ENCODE data around the gene CERCAM.
"Not testable (repeated sequence)": the region's sequence is repeated elsewhere in the genome, so short reads cannot be mapped to it uniquely, and the experiment has no call there.

CERCAM gene

DNA sequence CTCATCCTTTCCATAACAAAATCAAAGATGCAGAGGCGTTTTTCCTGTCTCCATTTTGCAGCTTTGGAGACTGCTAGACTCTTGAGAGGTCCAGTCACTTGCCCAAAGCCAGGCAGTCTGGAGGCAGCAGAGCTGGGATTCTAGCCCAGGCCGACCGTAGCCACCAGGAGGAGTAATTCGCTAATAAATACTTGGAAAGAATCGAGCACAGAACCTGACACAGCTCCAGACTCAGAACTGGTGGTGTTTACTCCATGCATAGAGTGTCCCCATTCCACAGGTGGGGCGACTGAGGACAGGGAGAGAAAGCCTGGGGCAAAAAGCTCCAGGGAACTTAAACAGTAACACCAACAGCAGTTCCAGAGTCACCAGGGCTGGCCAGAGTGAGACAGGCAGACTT, 10.7 kb upstream of the CERCAM start:
- DNase-seq (ENCODE audit: low spot score) = no peak
- TF ChIP-seq, protein P1, sequence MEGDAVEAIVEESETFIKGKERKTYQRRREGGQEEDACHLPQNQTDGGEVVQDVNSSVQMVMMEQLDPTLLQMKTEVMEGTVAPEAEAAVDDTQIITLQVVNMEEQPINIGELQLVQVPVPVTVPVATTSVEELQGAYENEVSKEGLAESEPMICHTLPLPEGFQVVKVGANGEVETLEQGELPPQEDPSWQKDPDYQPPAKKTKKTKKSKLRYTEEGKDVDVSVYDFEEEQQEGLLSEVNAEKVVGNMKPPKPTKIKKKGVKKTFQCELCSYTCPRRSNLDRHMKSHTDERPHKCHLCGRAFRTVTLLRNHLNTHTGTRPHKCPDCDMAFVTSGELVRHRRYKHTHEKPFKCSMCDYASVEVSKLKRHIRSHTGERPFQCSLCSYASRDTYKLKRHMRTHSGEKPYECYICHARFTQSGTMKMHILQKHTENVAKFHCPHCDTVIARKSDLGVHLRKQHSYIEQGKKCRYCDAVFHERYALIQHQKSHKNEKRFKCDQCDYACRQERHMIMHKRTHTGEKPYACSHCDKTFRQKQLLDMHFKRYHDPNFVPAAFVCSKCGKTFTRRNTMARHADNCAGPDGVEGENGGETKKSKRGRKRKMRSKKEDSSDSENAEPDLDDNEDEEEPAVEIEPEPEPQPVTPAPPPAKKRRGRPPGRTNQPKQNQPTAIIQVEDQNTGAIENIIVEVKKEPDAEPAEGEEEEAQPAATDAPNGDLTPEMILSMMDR (IDR thresholded peaks at IDR 0.05; ENCODE audit: borderline replicate concordance, control extremely low read depth, extremely low read depth, insufficient read depth, missing control alignments) = no peak
- in situ Hi-C loops (cut with MboI; ENCODE audit: low sequenced_read_pairs, unreplicated experiment) = no loop called here

DNA sequence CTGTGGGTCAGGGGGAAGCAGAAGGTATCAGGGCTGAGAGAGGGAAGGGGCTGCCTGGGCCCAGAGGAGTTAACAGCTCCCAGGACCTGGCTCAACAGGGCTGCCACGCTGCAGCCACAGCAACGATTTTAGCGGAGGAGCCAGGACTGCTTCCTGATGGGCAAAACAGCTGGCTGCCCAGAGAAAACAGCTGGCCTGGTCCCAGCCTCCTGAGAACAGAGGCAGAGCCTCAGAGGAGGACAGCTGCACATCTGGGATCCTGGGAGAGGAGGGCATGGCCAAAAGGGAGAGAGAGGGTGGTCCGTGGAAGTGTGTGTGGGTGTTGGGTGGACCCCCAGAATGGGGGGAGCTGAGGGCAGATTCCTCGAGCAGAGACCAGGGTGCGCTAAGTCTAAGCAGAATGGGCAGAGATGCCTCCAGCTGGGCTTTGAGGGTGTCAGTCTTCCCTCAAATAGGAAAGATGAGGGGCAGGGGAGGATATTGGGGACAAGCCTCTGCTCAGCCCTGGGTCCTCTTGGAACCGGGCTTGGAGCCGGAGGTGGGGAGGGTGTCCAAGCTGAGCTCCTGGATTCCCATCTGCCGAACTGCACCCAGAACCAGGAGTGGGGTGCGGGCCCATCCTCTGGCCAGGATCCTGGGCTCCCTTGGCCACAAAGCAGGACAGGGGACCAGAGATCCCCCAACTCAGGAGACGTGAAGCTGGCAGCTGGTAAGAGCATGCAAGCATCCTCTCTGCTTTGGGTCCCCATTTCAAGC, 9.1 kb upstream of the CERCAM start:
- DNase-seq (ENCODE audit: low spot score) = no peak
- in situ Hi-C loops (cut with MboI; ENCODE audit: low sequenced_read_pairs, unreplicated experiment) = no loop called here
- TF ChIP-seq, protein P1 (IDR thresholded peaks at IDR 0.05; ENCODE audit: borderline replicate concordance, control extremely low read depth, extremely low read depth, insufficient read depth, missing control alignments) = no peak

DNA sequence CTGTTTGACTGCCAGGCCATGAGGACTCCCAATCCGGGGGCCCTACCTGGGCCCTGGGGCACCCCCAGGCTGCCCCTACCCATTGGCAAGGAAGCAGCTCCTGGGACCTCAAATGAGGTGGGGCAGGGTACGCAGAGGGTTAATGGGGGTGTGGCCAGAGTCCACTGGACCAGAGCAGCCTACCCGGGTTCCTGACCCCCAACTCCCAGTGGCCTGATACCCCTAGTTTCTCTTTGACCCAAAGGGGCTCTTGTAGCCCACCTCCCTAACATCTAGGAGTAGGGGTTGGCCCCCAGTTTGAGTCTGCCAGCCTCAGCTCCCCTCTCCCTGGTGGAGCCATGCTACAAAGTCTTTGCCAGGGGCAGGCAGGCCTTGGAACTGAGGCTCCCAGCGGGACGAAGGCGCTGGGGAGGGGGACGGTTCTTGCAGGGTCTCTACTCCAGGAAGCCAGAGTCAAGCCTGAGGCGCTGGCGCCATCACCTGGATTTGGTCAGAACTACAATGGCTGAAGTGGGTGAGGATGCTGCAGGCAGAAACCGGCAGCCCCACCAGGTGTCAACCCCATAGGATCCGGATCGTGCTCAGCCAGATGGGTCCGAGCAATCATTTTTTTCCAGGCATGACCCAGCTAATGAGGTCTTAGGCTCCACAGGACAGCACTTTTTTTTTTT, 8.4 kb upstream of the CERCAM start:
- DNase-seq (ENCODE audit: low spot score) = peak; percentile 63
- TF ChIP-seq, protein P1 (IDR thresholded peaks at IDR 0.05; ENCODE audit: borderline replicate concordance, control extremely low read depth, extremely low read depth, insufficient read depth, missing control alignments) = peak; percentile 33
- in situ Hi-C loops (cut with MboI; ENCODE audit: low sequenced_read_pairs, unreplicated experiment) = no loop called here

DNA sequence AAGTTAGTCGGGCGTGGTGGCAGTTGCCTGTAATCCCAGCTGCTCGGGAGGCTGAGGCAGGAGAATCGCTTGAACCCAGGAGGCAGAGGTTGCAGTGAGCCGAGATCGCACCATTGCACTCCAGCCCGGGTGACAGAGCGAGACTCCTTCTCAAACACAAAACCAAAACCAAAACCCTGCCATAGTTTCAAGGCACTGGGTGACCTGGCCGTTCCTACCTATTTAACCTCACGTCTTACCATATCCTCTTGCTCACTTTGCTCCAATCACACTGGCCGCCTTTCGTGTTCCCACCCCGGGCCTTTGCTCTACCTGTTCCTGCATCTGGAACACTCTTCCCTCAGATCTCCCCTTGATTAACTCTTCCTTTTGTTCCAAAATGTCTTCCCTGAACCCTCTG, 6.9 kb upstream of the CERCAM start:
- in situ Hi-C loops (cut with MboI; ENCODE audit: low sequenced_read_pairs, unreplicated experiment); DNase-seq (ENCODE audit: low spot score): not testable (repeated sequence)

DNA sequence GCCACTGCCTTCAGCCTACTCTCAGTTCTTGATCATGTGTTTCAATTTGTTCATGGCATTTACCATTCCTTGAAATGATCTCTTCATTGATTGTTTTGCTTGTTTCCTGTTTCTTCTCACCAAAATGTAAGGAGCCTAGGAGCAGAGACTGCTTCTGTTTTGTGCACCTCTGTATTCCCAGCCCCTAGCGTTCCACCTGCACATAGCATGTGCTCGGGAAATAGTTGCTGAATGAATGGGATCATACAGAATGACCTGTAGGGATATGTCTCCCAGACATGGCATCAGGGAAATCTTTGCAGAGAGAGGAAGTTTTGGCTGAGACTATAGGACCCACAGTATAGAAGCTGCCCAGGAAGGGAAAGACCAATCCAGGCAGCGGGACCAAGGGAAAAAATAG, 6.2 kb upstream of the CERCAM start:
- in situ Hi-C loops (cut with MboI; ENCODE audit: low sequenced_read_pairs, unreplicated experiment) = no loop called here
- TF ChIP-seq, protein P1 (IDR thresholded peaks at IDR 0.05; ENCODE audit: borderline replicate concordance, control extremely low read depth, extremely low read depth, insufficient read depth, missing control alignments) = no peak
- no peak for DNase-seq (ENCODE audit: low spot score)

DNA sequence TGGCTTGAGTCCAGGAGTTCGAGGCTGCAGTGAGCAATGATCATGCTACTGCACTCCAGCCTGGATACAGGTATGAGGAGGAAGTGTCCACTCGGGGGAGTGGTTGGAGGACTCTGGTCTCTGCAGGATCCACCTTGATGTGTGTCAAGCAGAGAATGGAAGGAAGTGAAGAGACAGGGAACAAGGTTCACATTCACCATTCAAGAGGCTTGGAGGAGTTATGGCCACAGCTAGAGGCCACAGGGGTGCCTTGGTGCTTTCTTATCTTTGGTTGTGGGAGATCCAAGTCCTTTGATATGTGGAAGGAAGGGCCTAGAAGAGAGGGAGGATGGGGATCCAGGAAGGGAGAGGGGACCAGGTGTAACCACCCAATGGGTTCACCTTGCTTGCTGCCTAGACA, 5.4 kb upstream of the CERCAM start:
- in situ Hi-C loops (cut with MboI; ENCODE audit: low sequenced_read_pairs, unreplicated experiment) = no loop called here
- DNase-seq (ENCODE audit: low spot score) = no peak
- TF ChIP-seq, protein P1 (IDR thresholded peaks at IDR 0.05; ENCODE audit: borderline replicate concordance, control extremely low read depth, extremely low read depth, insufficient read depth, missing control alignments) = no peak

DNA sequence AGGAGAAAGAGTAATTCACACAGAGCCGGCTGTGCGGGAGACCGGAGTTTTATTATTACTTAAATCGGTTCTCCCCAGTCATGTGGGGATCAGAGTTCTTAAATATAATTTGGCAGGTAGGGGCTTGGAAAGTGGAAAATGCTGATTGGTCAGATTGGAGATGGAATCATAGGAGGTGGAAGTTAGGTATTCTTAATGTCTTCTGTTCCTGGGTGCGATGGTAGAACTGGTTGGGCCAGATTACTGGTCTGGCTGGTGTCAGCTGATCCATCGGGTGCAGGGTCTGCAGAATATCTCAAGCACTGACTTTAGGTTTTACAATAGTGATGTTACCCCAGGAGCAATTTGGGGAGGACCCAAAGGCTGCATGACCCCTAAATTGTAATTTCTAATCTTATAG, 4.6 kb upstream of the CERCAM start:
- no peak for DNase-seq (ENCODE audit: low spot score)
- TF ChIP-seq, protein P1 (IDR thresholded peaks at IDR 0.05; ENCODE audit: borderline replicate concordance, control extremely low read depth, extremely low read depth, insufficient read depth, missing control alignments) = no peak
- in situ Hi-C loops (cut with MboI; ENCODE audit: low sequenced_read_pairs, unreplicated experiment) = no loop called here
